PC-3 (cell line): ENCODE measurements around the gene CDK19. TPM values are rescaled to one million over a fixed set of nuclear protein-coding genes. Genes with fewer than 3 reads are reported as not detected.

Experiments used
- ATAC-seq: fragments of 200-7000 bp; cut with Tn5 transposase; 2 replicates; pipeline ENCODE4 v1.9.1; 2020; ENCODE audit warnings: mild to moderate bottlenecking, moderate library complexity
- BruUV-seq: library from RNA; stranded (reverse); fragments of 400-500 nt; replicated peaks from 2 replicates; lab custom pipeline; 2021; lab: Mats Ljungman, UMichigan
- CTCF ChIA-PET: fragments of 300-600 bp; sonication (Branson Sonifier 250); formaldehyde crosslinking; loops from one replicate; lab custom pipeline; 2022; ENCODE audit warnings: antibody characterized with exemption; lab: Charles Lee
- POLR2A ChIA-PET: fragments of 300-600 bp; sonication (Branson Sonifier 250); formaldehyde crosslinking; loops from one replicate; lab custom pipeline; 2022; ENCODE audit warnings: antibody characterized with exemption; ENCODE audit not compliant: unreplicated experiment; lab: Charles Lee
- DNase-seq: peaks from one replicate; pipeline ENCODE4 v3.0.0-alpha.2; 2015
- H2AFZ ChIP-seq: fragments of 300-600 bp; sonication (generic); 2 replicates; pipeline ENCODE4 v1.6.0; 2016; ENCODE audit warnings: antibody characterized with exemption, low read length
- H3F3A ChIP-seq: fragments of 300-600 bp; sonication (generic); one replicate; pipeline ENCODE4 v1.6.0; 2017; ENCODE audit warnings: antibody characterized with exemption, low read length, control low read depth, mild to moderate bottlenecking; ENCODE audit not compliant: unreplicated experiment
- H3K27ac ChIP-seq: fragments of 300-600 bp; sonication (generic); 2 replicates; pipeline ENCODE4 v1.5.1; 2016; ENCODE audit warnings: mild to moderate bottlenecking, low read length
- H3K27me3 ChIP-seq: fragments of 300-600 bp; sonication (generic); 2 replicates; pipeline ENCODE4 v1.6.1; 2016; ENCODE audit warnings: low read length, mixed read lengths
- H3K36me3 ChIP-seq: fragments of 300-600 bp; sonication (generic); 2 replicates; pipeline ENCODE4 v1.6.1; 2016; ENCODE audit warnings: low read depth, mixed run types, low read length, mixed read lengths
- H3K4me1 ChIP-seq: fragments of 300-600 bp; sonication (generic); 2 replicates; pipeline ENCODE4 v1.5.1; 2016; ENCODE audit warnings: low read length; ENCODE audit not compliant: insufficient read depth
- H3K4me2 ChIP-seq: fragments of 300-600 bp; sonication (generic); 2 replicates; pipeline ENCODE4 v1.6.0; 2016; ENCODE audit warnings: low read length
- H3K4me3 ChIP-seq: fragments of 300-600 bp; sonication (generic); 2 replicates; pipeline ENCODE4 v1.5.1; 2016; ENCODE audit warnings: mild to moderate bottlenecking, low read length, mixed read lengths
- H3K79me2 ChIP-seq: fragments of 300-600 bp; sonication (generic); 2 replicates; pipeline ENCODE4 v1.6.1; 2017; ENCODE audit warnings: low read length, mixed read lengths
- H3K9ac ChIP-seq: fragments of 300-600 bp; sonication (generic); 2 replicates; pipeline ENCODE4 v1.6.0; 2016; ENCODE audit warnings: mild to moderate bottlenecking, low read length
- H3K9me2 ChIP-seq: fragments of 300-600 bp; sonication (generic); replicated peaks from 2 replicates; pipeline ENCODE4 v1.6.1; 2016; ENCODE audit warnings: mixed run types, low read length, mixed read lengths
- H3K9me3 ChIP-seq: fragments of 300-600 bp; sonication (generic); 2 replicates; pipeline ENCODE4 v1.6.1; 2016; ENCODE audit warnings: low read length, mixed read lengths
- H4K20me1 ChIP-seq: fragments of 300-600 bp; sonication (generic); 2 replicates; pipeline ENCODE4 v1.6.1; 2016; ENCODE audit warnings: low read length, mixed read lengths
- CTCF ChIP-seq: fragments of 300-600 bp; sonication (generic); conservative IDR thresholded peaks from 2 replicates; pipeline ENCODE4 v1.5.1; 2017; ENCODE audit warnings: antibody characterized with exemption, low read depth, mild to moderate bottlenecking, low read length
- EZH2 ChIP-seq: fragments of 300-600 bp; sonication (generic); IDR thresholded peaks from one replicate; pipeline ENCODE4 v1.6.1; 2017; ENCODE audit warnings: antibody characterized with exemption, mild to moderate bottlenecking, low read length; ENCODE audit not compliant: unreplicated experiment
- EZH2phosphoT487 ChIP-seq: fragments of 300-600 bp; sonication (generic); IDR thresholded peaks from 2 replicates; pipeline ENCODE4 v1.6.1; 2018; ENCODE audit warnings: mild to moderate bottlenecking, antibody characterized with exemption, low read length, borderline replicate concordance
- intact Hi-C: fragments of 100-400 bp; cut with micrococcal nuclease; formaldehyde crosslinking; loops from 2 replicates; pipeline ENCODE4 v1.9.0; 2023
- total RNA-seq: library from RNA; depleted of rRNA; stranded (reverse); fragments of >200 nt; gene quantifications from 2 replicates; pipeline ENCODE4 v1.2.3, GENCODE V29; 2014

CDK19 gene
- total RNA-seq, 1 experiment from 2014 or later: 4.2 TPM

- H3K27ac ChIP-seq: no peak overlapping the region
- POLR2A ChIA-PET: no interaction called here
- intact Hi-C loops: no loop called here
- no peak for DNase-seq
- H3K4me3 ChIP-seq: no peak overlapping the region
- no peaks in the 10 kb centered on the region for H3K9me3 ChIP-seq
- H4K20me1 ChIP-seq: no peaks in the 10 kb centered on the region
- H3F3A ChIP-seq: no peaks in the 10 kb centered on the region
- peaks cover under 1% of the 10 kb centered on the region; the same call in 1 of the 2 replicates for H3K4me1 ChIP-seq
- no peak for TF ChIP-seq EZH2
- TF ChIP-seq CTCF: no peak
- no peak for TF ChIP-seq EZH2phosphoT487
- H3K9ac ChIP-seq: no peak overlapping the region
- H3K79me2 ChIP-seq: no peaks in the 10 kb centered on the region
- H3K36me3 ChIP-seq: no peaks in the 10 kb centered on the region; the same call in 1 of the 2 replicates
- no peak overlapping the region for H2AFZ ChIP-seq
- no peak overlapping the region for H3K4me2 ChIP-seq
- no peaks in the 10 kb centered on the region for H3K27me3 ChIP-seq
- no TSS peak for BruUV-seq
- no peaks in the 10 kb centered on the region for H3K9me2 ChIP-seq
- ATAC-seq: no peak
- CTCF ChIA-PET: no interaction called here
These were observed 201.9 kb downstream of the CDK19 start for GRCh38 chr6:110613356-110613755.

GRCh38 chr6:110612298-110612697 lies 203.0 kb downstream of the CDK19 start:
- TF ChIP-seq CTCF (no peak), EZH2phosphoT487 (no peak), EZH2 (no peak)
- ChIA-PET CTCF (no interaction called here), POLR2A (no interaction called here)
- no peak overlapping the region for H3K4me3 ChIP-seq
- H3F3A ChIP-seq: no peaks in the 10 kb centered on the region
- no peak overlapping the region for H2AFZ ChIP-seq
- H3K9me2 ChIP-seq: no peaks in the 10 kb centered on the region
- H3K4me2 ChIP-seq: no peak overlapping the region
- DNase-seq (no peak), ATAC-seq (no peak)
- H3K79me2 ChIP-seq: no peaks in the 10 kb centered on the region
- no peaks in the 10 kb centered on the region for H3K9me3 ChIP-seq
- intact Hi-C loops: no loop called here
- no peaks in the 10 kb centered on the region for H4K20me1 ChIP-seq
- no peak overlapping the region for H3K9ac ChIP-seq
- H3K27ac ChIP-seq: no peak overlapping the region
- H3K36me3 ChIP-seq: no peaks in the 10 kb centered on the region; the same call in 1 of the 2 replicates
- no peaks in the 10 kb centered on the region for H3K27me3 ChIP-seq
- no peaks in the 10 kb centered on the region for H3K4me1 ChIP-seq
- BruUV-seq: no TSS peak

DNA sequence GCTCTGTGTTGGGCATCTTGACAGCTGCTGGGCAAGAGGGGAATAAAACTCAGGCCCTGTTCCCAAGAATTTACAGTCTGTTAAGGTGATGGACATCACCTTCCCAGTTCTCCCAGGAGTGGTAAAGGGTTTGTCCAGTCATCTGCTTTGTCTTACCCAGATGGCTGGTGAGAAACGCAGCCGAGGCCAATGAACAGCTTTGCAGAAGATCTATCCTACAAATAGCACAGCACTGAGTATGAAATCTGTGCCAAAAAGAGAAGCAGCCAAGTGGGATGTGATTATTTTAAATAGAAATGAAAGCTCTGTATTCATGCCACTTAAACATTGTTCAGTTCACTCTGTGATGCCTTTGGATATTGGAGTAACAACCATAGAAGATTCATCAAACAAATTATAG lies 206.2 kb downstream of the CDK19 start:
- ATAC-seq: no peak
- H3K79me2 ChIP-seq: no peaks in the 10 kb centered on the region
- no peaks in the 10 kb centered on the region for H3K9me2 ChIP-seq
- H3K4me3 ChIP-seq: no peak overlapping the region
- H3K4me1 ChIP-seq: no peaks in the 10 kb centered on the region
- no peaks in the 10 kb centered on the region for H4K20me1 ChIP-seq
- H3K27me3 ChIP-seq: no peaks in the 10 kb centered on the region
- H3K27ac ChIP-seq: no peak overlapping the region
- H3K9ac ChIP-seq: no peak overlapping the region
- H2AFZ ChIP-seq: no peak overlapping the region
- no peak overlapping the region for H3K4me2 ChIP-seq
- ChIA-PET POLR2A (no interaction called here), CTCF (no interaction called here)
- TF ChIP-seq CTCF (no peak), EZH2phosphoT487 (no peak), EZH2 (no peak)
- DNase-seq: no peak
- BruUV-seq: no TSS peak
- H3K9me3 ChIP-seq: no peaks in the 10 kb centered on the region
- intact Hi-C loops: no loop called here
- no peaks in the 10 kb centered on the region for H3K36me3 ChIP-seq
- no peaks in the 10 kb centered on the region for H3F3A ChIP-seq
